Gastrocnemius medialis (tissue), 4 donors: ENCODE measurements around the gene OR6B3. TPM values are rescaled to one million over a fixed set of nuclear protein-coding genes. Genes with fewer than 3 reads are reported as not detected.

Source experiments
- ATAC-seq, 2 donors: fragments of 150-250 bp; one replicate each; pipeline ENCODE4 v1.9.1; 2016
- DNase-seq, 2 donors: peaks; one replicate each; pipeline ENCODE4 v3.0.0-alpha.2; 2019
- H3K27ac ChIP-seq, 4 donors: fragments of 200-600 bp; sonication (generic); 1 replicate in 1 of 4; 2 replicates in 3 of 4; pipeline ENCODE4 v1.5.1; 2016 to 2018; ENCODE audit warnings: mild to moderate bottlenecking in 2 of 4, moderate library complexity in 1 of 4
- H3K27me3 ChIP-seq, 3 donors: fragments of 200-600 bp; sonication (generic) in 2 of 3; 1 replicate in 1 of 3; 2 replicates in 2 of 3; pipeline versions ENCODE4 v1.5.1 to v1.6.0; 2016 to 2019; ENCODE audit warnings: mild to moderate bottlenecking in 1 of 3, moderate library complexity in 1 of 3
- H3K36me3 ChIP-seq, 2 donors: fragments of 200-600 bp; sonication (generic) in 1 of 2; one replicate each; pipeline ENCODE4 v1.5.1; 2017 to 2018
- H3K4me1 ChIP-seq, 2 donors: fragments of 200-600 bp; sonication (generic) in 1 of 2; one replicate each; pipeline ENCODE4 v1.5.1; 2016 to 2017; ENCODE audit warnings: mild to moderate bottlenecking in 2 of 2
- H3K4me3 ChIP-seq, 4 donors: fragments of 200-600 bp; sonication (generic) in 3 of 4; 1 replicate in 1 of 4; 2 replicates in 3 of 4; pipeline ENCODE4 v1.5.1; 2016 to 2019; ENCODE audit warnings: mild to moderate bottlenecking in 2 of 4
- H3K9me3 ChIP-seq, 3 donors: fragments of 200-600 bp; sonication (generic) in 2 of 3; 1 replicate in 1 of 3; 2 replicates in 2 of 3; pipeline ENCODE4 v1.5.1; 2016 to 2019
- CTCF ChIP-seq, 5 experiments: fragments of 450-650 bp in 3 of 5; fragments of 200-600 bp in 2 of 5; sonication (generic) in 2 of 5; IDR thresholded peaks in 4 of 5; conservative IDR thresholded peaks in 1 of 5; 1 replicate in 4 of 5; 2 replicates in 1 of 5; pipeline ENCODE4 v1.5.1; 2016 to 2019; ENCODE audit warnings: antibody characterized with exemption in 5 of 5, mild to moderate bottlenecking in 3 of 5, moderate library complexity in 3 of 5
- POLR2A ChIP-seq, 2 donors: fragments of 450-650 bp; IDR thresholded peaks; one replicate each; pipeline ENCODE4 v1.6.1; 2017; ENCODE audit warnings: antibody characterized with exemption in 2 of 2, mild to moderate bottlenecking in 2 of 2, moderate library complexity in 2 of 2
- in situ Hi-C, 4 donors: fragments of 200-750 bp; cut with MboI; loops; one replicate each; pipeline versions ENCODE4 v1.15.0 to v1.8.0; 2017; ENCODE audit warnings: low sequenced_read_pairs in 4 of 4
- intact Hi-C: fragments of 100-400 bp; cut with DNase I; formaldehyde crosslinking; loops from one replicate; pipeline ENCODE4 v1.15.1; 2023; ENCODE audit warnings: low total_unique reads
- total RNA-seq, 4 donors: library from RNA; depleted of rRNA; stranded (reverse); fragments of >200 nt; gene quantifications; one replicate each; pipeline versions ENCODE4 v1.1.0 to v1.2.3, GENCODE V29; 2016

OR6B3 gene
- total RNA-seq, 4 donors from 2014 or later: not detected

GRCh38 chr2:240086563-240086962, 33.2 kb upstream of the OR6B3 start:
- no peak for TF ChIP-seq POLR2A (IDR thresholded peaks at IDR 0.05)
- DNase-seq (no peak), ATAC-seq (no peak)
- in situ Hi-C loops (no loop called here), intact Hi-C loops (no loop called here)
- H3K36me3 ChIP-seq: no peaks in the 10 kb centered on the region
- H3K27me3 ChIP-seq: peaks cover 0 to 3% (median 0%) of the 10 kb centered on the region in 3 donors
- H3K9me3 ChIP-seq: peaks cover 0 to 8% (median 7%) of the 10 kb centered on the region in 3 donors
- no peaks in the 10 kb centered on the region for H3K4me1 ChIP-seq
- no peak overlapping the region for H3K4me3 ChIP-seq
- no peak overlapping the region for H3K27ac ChIP-seq

- H3K4me1 ChIP-seq: no peaks in the 10 kb centered on the region
- in situ Hi-C loops: no loop called here
- TF ChIP-seq POLR2A (IDR thresholded peaks at IDR 0.05) (no peak), CTCF (IDR thresholded peaks at IDR 0.05 in 4 of 5, conservative IDR thresholded peaks at IDR 0.05 in 1 of 5) (no peak)
- ATAC-seq: no peak
- no peak overlapping the region for H3K27ac ChIP-seq
- no peak overlapping the region for H3K4me3 ChIP-seq
- no peaks in the 10 kb centered on the region for H3K27me3 ChIP-seq
- peaks cover 0 to 12% (median 2%) of the 10 kb centered on the region in 3 donors for H3K9me3 ChIP-seq
- intact Hi-C loops: no loop called here
- no peak for DNase-seq
- no peaks in the 10 kb centered on the region for H3K36me3 ChIP-seq
These were observed 25.3 kb upstream of the OR6B3 start for GRCh38 chr2:240078631-240079030.

- in situ Hi-C loops: no loop called here
- Histone ChIP-seq H3K27me3 (no peaks in the 10 kb centered on the region), H3K4me1 (no peaks in the 10 kb centered on the region), H3K27ac (no peak overlapping the region), H3K9me3 (peaks cover 0 to 12% (median 2%) of the 10 kb centered on the region in 3 donors), H3K4me3 (no peak overlapping the region), H3K36me3 (no peaks in the 10 kb centered on the region)
- TF ChIP-seq POLR2A (IDR thresholded peaks at IDR 0.05) (no peak), CTCF (IDR thresholded peaks at IDR 0.05 in 4 of 5, conservative IDR thresholded peaks at IDR 0.05 in 1 of 5) (no peak)
- DNase-seq (no peak), ATAC-seq (no peak)
- intact Hi-C loops: no loop called here
These were observed 24.1 kb upstream of the OR6B3 start for GRCh38 chr2:240077442-240077841.

GRCh38 chr2:240074545-240074944, 21.2 kb upstream of the OR6B3 start:
- no peak for ATAC-seq
- in situ Hi-C loops (no loop called here), intact Hi-C loops (no loop called here)
- TF ChIP-seq POLR2A (IDR thresholded peaks at IDR 0.05) (no peak), CTCF (IDR thresholded peaks at IDR 0.05 in 4 of 5, conservative IDR thresholded peaks at IDR 0.05 in 1 of 5) (no peak)
- Histone ChIP-seq H3K4me1 (no peaks in the 10 kb centered on the region), H3K9me3 (peaks cover 0 to 12% (median 2%) of the 10 kb centered on the region in 3 donors), H3K4me3 (no peak overlapping the region), H3K27ac (no peak overlapping the region), H3K27me3 (no peaks in the 10 kb centered on the region), H3K36me3 (no peaks in the 10 kb centered on the region)
- DNase-seq: no peak

- DNase-seq (no peak), ATAC-seq (no peak)
- intact Hi-C loops: no loop called here
- no peaks in the 10 kb centered on the region for H3K4me1 ChIP-seq
- H3K27ac ChIP-seq: no peak overlapping the region
- H3K27me3 ChIP-seq: no peaks in the 10 kb centered on the region
- H3K9me3 ChIP-seq: no peaks in the 10 kb centered on the region
- no peak for TF ChIP-seq CTCF (IDR thresholded peaks at IDR 0.05 in 4 of 5, conservative IDR thresholded peaks at IDR 0.05 in 1 of 5)
- no peak for TF ChIP-seq POLR2A (IDR thresholded peaks at IDR 0.05)
- no peak overlapping the region for H3K4me3 ChIP-seq
- H3K36me3 ChIP-seq: no peaks in the 10 kb centered on the region
- in situ Hi-C loops: no loop called here
These were observed 17.6 kb upstream of the OR6B3 start for GRCh38 chr2:240070907-240071306.
